K562 (cell line): Measurements from ENCODE around the gene LY6G6F. TPM values are rescaled to one million over a fixed set of nuclear protein-coding genes. Genes with fewer than 3 reads are reported as not detected.
A peak's percentile ranks its signal among the peaks of the same experiment; 100 is the strongest.

Experiments used
- EP400 ChIP-seq: fragments of 450-650 bp; IDR thresholded peaks from 2 replicates; pipeline ENCODE4 v1.6.1; 2017; ENCODE audit warnings: antibody characterized with exemption, mild to moderate bottlenecking, moderate library complexity
- ID3 ChIP-seq, 2 experiments: fragments of 250-450 bp in 1 of 2; fragments of 450-650 bp in 1 of 2; sonication (Bioruptor Pico) in 1 of 2; IDR thresholded peaks; 2 replicates each; pipeline versions ENCODE4 v1.6.1 to v1.8.0; 2016 to 2021; ENCODE audit warnings: mild to moderate bottlenecking in 2 of 2, moderate library complexity in 2 of 2, missing compliant biosample characterization in 1 of 2, missing genetic modification characterization in 1 of 2
- MBD2 ChIP-seq: sonication (generic); IDR thresholded peaks from 2 replicates; pipeline ENCODE4 v1.6.1; 2016; ENCODE audit warnings: low read depth, borderline replicate concordance
- PCBP2 ChIP-seq: fragments of 200-400 bp; formaldehyde crosslinking; IDR thresholded peaks from 2 replicates; pipeline ENCODE4 v1.6.1; 2018; ENCODE audit warnings: low read length, low read depth, mild to moderate bottlenecking, moderate library complexity; ENCODE audit not compliant: poor library complexity, severe bottlenecking
- RAD51 ChIP-seq: fragments of 450-650 bp; IDR thresholded peaks from 2 replicates; pipeline ENCODE4 v1.7.1; 2016; ENCODE audit warnings: low read depth, mild to moderate bottlenecking, borderline replicate concordance
- RBM15 ChIP-seq: fragments of 200-400 bp; formaldehyde crosslinking; IDR thresholded peaks from 2 replicates; pipeline ENCODE4 v1.6.1; 2018; ENCODE audit warnings: mild to moderate bottlenecking, low read length, moderate library complexity; ENCODE audit not compliant: insufficient read depth
- ZNF146 ChIP-seq: IDR thresholded peaks from one replicate; pipeline ENCODE4 v1.6.1; 2018; ENCODE audit warnings: missing compliant biosample characterization; ENCODE audit not compliant: unreplicated experiment
- ZNF408 ChIP-seq: fragments of 250-450 bp; sonication (Bioruptor Pico); IDR thresholded peaks from 2 replicates; pipeline ENCODE4 v1.4.0; 2020; ENCODE audit warnings: low read depth, mild to moderate bottlenecking, moderate library complexity
- ZNF764 ChIP-seq: fragments of 250-450 bp; sonication (Bioruptor Pico); IDR thresholded peaks from 2 replicates; pipeline ENCODE4 v1.4.0; 2020; ENCODE audit warnings: low read depth, mild to moderate bottlenecking, moderate library complexity
- polyA plus RNA-seq, 8 experiments: library from polyadenylated mRNA; depleted of rRNA in 4 of 8; stranded (reverse) in 5 of 8; unstranded in 3 of 8; fragments of >200 nt; fragmentation: Nextera tagmentation in 2 of 8; fragmentation: Illumina TruSeq in 1 of 8; extraction: Ambion mirVana in 2 of 8; extraction: Trizol in 1 of 8; gene quantifications; 2 replicates each; pipeline versions ENCODE4 v1.2.1 to v1.2.3, GENCODE V29; 2011 to 2014; ENCODE audit warnings: inconsistent platforms in 1 of 8, missing spikeins in 1 of 8
- total RNA-seq, 7 experiments: library from RNA; depleted of rRNA in 6 of 7; stranded (reverse); fragments of >200 nt in 6 of 7; fragmentation: Illumina TruSeq in 2 of 7; extraction: Trizol in 2 of 7; gene quantifications; 2 replicates each; pipeline versions ENCODE4 v1.2.1 to v1.2.3, GENCODE V29; 2011 to 2021; ENCODE audit warnings: low replicate concordance in 1 of 7
- TF ChIP-seq, protein P1 (sequence below), 2 experiments: fragments of 450-650 bp; IDR thresholded peaks; 2 replicates each; pipeline ENCODE4 v1.6.1; 2018; ENCODE audit warnings: mild to moderate bottlenecking in 2 of 2, low read depth in 1 of 2; ENCODE audit not compliant: partially characterized antibody in 2 of 2
- TF ChIP-seq, protein P2 (sequence below): sonication (generic); formaldehyde crosslinking; IDR thresholded peaks from 2 replicates; pipeline ENCODE4 v1.8.1; 2023; ENCODE audit warnings: missing genetic modification reagents, mild to moderate bottlenecking, borderline replicate concordance

Gene LY6G6F
- total and polyA plus RNA-seq, 9 of the 15 experiments (the other 6 are each of a cell fraction or from before 2014, with no cell fraction given) = 0.14 to 0.50 (median 0.28) TPM; not detected in 2

GRCh38 chr6:31690231-31691077, 16.2 kb upstream of the LY6G6F start (continued):
- TF ChIP-seq ZNF764 (CRISPR knock-in tag) = no peak
- no peak for TF ChIP-seq ID3 (CRISPR knock-in tag; IDR thresholded peaks at IDR 0.05)
- peak; percentile 94 for TF ChIP-seq ID3 (tag; IDR thresholded peaks at IDR 0.05)
- TF ChIP-seq RAD51 = 0 out of 2 replicates have a peak, but pooled peaks have one; percentile 17
- no peak for TF ChIP-seq ZNF146 (CRISPR knock-in tag)
- TF ChIP-seq EP400 = peak; percentile 78
- TF ChIP-seq PCBP2 = no peak
- TF ChIP-seq, protein P1, sequence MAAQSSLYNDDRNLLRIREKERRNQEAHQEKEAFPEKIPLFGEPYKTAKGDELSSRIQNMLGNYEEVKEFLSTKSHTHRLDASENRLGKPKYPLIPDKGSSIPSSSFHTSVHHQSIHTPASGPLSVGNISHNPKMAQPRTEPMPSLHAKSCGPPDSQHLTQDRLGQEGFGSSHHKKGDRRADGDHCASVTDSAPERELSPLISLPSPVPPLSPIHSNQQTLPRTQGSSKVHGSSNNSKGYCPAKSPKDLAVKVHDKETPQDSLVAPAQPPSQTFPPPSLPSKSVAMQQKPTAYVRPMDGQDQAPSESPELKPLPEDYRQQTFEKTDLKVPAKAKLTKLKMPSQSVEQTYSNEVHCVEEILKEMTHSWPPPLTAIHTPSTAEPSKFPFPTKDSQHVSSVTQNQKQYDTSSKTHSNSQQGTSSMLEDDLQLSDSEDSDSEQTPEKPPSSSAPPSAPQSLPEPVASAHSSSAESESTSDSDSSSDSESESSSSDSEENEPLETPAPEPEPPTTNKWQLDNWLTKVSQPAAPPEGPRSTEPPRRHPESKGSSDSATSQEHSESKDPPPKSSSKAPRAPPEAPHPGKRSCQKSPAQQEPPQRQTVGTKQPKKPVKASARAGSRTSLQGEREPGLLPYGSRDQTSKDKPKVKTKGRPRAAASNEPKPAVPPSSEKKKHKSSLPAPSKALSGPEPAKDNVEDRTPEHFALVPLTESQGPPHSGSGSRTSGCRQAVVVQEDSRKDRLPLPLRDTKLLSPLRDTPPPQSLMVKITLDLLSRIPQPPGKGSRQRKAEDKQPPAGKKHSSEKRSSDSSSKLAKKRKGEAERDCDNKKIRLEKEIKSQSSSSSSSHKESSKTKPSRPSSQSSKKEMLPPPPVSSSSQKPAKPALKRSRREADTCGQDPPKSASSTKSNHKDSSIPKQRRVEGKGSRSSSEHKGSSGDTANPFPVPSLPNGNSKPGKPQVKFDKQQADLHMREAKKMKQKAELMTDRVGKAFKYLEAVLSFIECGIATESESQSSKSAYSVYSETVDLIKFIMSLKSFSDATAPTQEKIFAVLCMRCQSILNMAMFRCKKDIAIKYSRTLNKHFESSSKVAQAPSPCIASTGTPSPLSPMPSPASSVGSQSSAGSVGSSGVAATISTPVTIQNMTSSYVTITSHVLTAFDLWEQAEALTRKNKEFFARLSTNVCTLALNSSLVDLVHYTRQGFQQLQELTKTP (IDR thresholded peaks at IDR 0.05; ENCODE audit: low read depth in 1 of 2, partially characterized antibody in 2 of 2) = peak; percentile 19 to 79
- TF ChIP-seq ZNF408 = no peak
- no peak for TF ChIP-seq RBM15
- TF ChIP-seq MBD2 = peak; percentile 77
- TF ChIP-seq, protein P2, sequence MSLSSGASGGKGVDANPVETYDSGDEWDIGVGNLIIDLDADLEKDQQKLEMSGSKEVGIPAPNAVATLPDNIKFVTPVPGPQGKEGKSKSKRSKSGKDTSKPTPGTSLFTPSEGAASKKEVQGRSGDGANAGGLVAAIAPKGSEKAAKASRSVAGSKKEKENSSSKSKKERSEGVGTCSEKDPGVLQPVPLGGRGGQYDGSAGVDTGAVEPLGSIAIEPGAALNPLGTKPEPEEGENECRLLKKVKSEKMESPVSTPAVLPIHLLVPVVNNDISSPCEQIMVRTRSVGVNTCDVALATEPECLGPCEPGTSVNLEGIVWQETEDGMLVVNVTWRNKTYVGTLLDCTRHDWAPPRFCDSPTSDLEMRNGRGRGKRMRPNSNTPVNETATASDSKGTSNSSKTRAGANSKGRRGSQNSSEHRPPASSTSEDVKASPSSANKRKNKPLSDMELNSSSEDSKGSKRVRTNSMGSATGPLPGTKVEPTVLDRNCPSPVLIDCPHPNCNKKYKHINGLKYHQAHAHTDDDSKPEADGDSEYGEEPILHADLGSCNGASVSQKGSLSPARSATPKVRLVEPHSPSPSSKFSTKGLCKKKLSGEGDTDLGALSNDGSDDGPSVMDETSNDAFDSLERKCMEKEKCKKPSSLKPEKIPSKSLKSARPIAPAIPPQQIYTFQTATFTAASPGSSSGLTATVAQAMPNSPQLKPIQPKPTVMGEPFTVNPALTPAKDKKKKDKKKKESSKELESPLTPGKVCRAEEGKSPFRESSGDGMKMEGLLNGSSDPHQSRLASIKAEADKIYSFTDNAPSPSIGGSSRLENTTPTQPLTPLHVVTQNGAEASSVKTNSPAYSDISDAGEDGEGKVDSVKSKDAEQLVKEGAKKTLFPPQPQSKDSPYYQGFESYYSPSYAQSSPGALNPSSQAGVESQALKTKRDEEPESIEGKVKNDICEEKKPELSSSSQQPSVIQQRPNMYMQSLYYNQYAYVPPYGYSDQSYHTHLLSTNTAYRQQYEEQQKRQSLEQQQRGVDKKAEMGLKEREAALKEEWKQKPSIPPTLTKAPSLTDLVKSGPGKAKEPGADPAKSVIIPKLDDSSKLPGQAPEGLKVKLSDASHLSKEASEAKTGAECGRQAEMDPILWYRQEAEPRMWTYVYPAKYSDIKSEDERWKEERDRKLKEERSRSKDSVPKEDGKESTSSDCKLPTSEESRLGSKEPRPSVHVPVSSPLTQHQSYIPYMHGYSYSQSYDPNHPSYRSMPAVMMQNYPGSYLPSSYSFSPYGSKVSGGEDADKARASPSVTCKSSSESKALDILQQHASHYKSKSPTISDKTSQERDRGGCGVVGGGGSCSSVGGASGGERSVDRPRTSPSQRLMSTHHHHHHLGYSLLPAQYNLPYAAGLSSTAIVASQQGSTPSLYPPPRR (CRISPR knock-in tag) = 0 out of 2 replicates have a peak, but pooled peaks have one; percentile 75
